ENCODE results near the gene ALDH2. TPM values are rescaled to one million over a fixed set of nuclear protein-coding genes. Genes with fewer than 3 reads are reported as not detected.
A peak's percentile ranks its signal among the peaks of the same experiment; 100 is the strongest.

Gene ALDH2
- total and polyA plus RNA-seq, 2 of the 8 experiments (the other 6 are each of a cell fraction or from before 2014, with no cell fraction given), result 25.4 to 43.8 TPM

GRCh38 chr12:111841236-111841749, 74.6 kb downstream of the ALDH2 start:
- no peak for FAIRE-seq

More at GRCh38 chr12:111841236-111841749, 74.6 kb downstream of the ALDH2 start:
- Histone ChIP-seq H3K56ac (replicated peaks; ENCODE audit: insufficient read length, low read depth, low read length) (no peak overlapping the region), H3K9me3 (ENCODE audit: insufficient read depth in 2 of 2, low read depth in 1 of 2, low read length in 1 of 2) (no peaks in the 10 kb centered on the region), H3K27ac (ENCODE audit: low read depth, low read length) (peak overlapping the region; percentile 99), H3K79me2 (ENCODE audit: control insufficient read depth in 1 of 2, insufficient read depth in 2 of 2, low read length in 2 of 2) (peaks cover 29 to 66% of the 10 kb centered on the region in 2 experiments), H3K4me2 (ENCODE audit: insufficient read depth in 1 of 2, low read depth in 2 of 2, low read length in 2 of 2) (peak overlapping the region; percentile 72 to 87), H3K4me1 (replicated peaks in 1 of 4; ENCODE audit: control insufficient read depth in 3 of 4, insufficient read depth in 4 of 4, low read length in 3 of 4) (no peaks in the 10 kb centered on the region; a peak in 2 of 7 replicates), H2BK15ac (ENCODE audit: low read length) (no peak overlapping the region), H2BK20ac (ENCODE audit: low read length) (no peak overlapping the region), H4K20me1 (replicated peaks in 1 of 2; ENCODE audit: control insufficient read depth in 1 of 2, insufficient read depth in 2 of 2, low read length in 2 of 2) (peaks cover 0 to 9% of the 10 kb centered on the region in 2 experiments), H2BK5ac (ENCODE audit: low read depth, low read length) (peak overlapping the region; percentile 93; the same call in 1 of the 2 replicates), H3K9ac (replicated peaks in 1 of 4; ENCODE audit: extremely low read depth in 1 of 4, low read depth in 3 of 4, low read length in 3 of 4) (peak overlapping the region; percentile 98 to 100 (median 98)), H4K8ac (ENCODE audit: extremely low read depth, insufficient read depth, low read length) (no peak overlapping the region; the same call in 1 of the 2 replicates), H3K79me1 (ENCODE audit: low read depth, low read length) (peaks cover 5% of the 10 kb centered on the region), H2AFZ (ENCODE audit: low read length) (peak overlapping the region; percentile 13), H2BK12ac (ENCODE audit: low read depth, low read length) (no peak overlapping the region), H3K27me3 (replicated peaks in 1 of 4; ENCODE audit: control insufficient read depth in 3 of 4, extremely low read depth in 1 of 4, insufficient read depth in 3 of 4, low read length in 3 of 4) (no peaks in the 10 kb centered on the region), H3K23me2 (ENCODE audit: low read depth, low read length) (peaks cover 6% of the 10 kb centered on the region), H4K5ac (ENCODE audit: insufficient read length, low read depth, low read length) (peak overlapping the region; percentile 77), H3K4ac (replicated peaks; ENCODE audit: insufficient read length, low read depth, low read length) (no peak overlapping the region), H4K91ac (replicated peaks; ENCODE audit: insufficient read length, low read length) (peak overlapping the region; percentile 4), H3K18ac (ENCODE audit: extremely low read depth, low read length) (no peak overlapping the region), H3K36me3 (ENCODE audit: control insufficient read depth in 2 of 4, insufficient read depth in 4 of 4, low read length in 3 of 4) (peaks cover 2 to 11% (median 5%) of the 10 kb centered on the region in 4 experiments; a peak in 3 of 8 replicates), H3K23ac (ENCODE audit: insufficient read length) (no peak overlapping the region), H3K14ac (ENCODE audit: insufficient read length) (no peak overlapping the region), H2BK120ac (replicated peaks; ENCODE audit: low read depth, low read length) (no peak overlapping the region), H3K4me3 (ENCODE audit: extremely low read depth in 1 of 4, insufficient read depth in 2 of 4, low read depth in 3 of 4, low read length in 4 of 4) (peak overlapping the region; percentile 75 to 94 (median 86)), H2AK5ac (ENCODE audit: low read depth, low read length) (0 out of 2 replicates have a peak overlapping the region, but pooled peaks have one; percentile 6)
- POLR2A ChIA-PET (ENCODE audit: partially characterized antibody), result interaction anchor here (0.9 to 3.6 kb wide), 19 partner anchors 10 to 179 kb away, joined by 3 to 40 read pairs (median 6); partner anchors contain the start of genes ALDH2, ERP29 and TMEM116
- CTCF ChIA-PET (ENCODE audit: partially characterized antibody), result interaction anchor here (0.7 to 3.4 kb wide), 8 partner anchors 11 to 180 kb away, joined by 3 to 10 read pairs (median 3); partner anchors contain the start of genes ERP29 and TMEM116
- no peak for DNase-seq (ENCODE audit: low read depth in 1 of 2, low spot score in 2 of 2)
- WGBS, 2 experiments (ENCODE audit: extremely low coverage in 1 of 2, insufficient coverage in 1 of 2, insufficient read length in 1 of 2, insufficient replicate concordance in 2 of 2, low coverage in 1 of 2, low lambda C conversion rate in 2 of 2, missing lambda C conversion rate in 1 of 2), result 4% methylated on average over 13 of the region's 13 CpGs; no CpG with 5 or more reads in 1 of the 2 experiments
- TF ChIP-seq SIRT6 (IDR thresholded peaks at IDR 0.05; ENCODE audit: low read length) (no peak), EP300 (IDR thresholded peaks at IDR 0.05; ENCODE audit: borderline replicate concordance in 1 of 2, low read depth in 2 of 2, low read length in 2 of 2) (no peak), ATF2 (IDR thresholded peaks at IDR 0.05; ENCODE audit: low read length) (no peak), FOSL1 (IDR thresholded peaks at IDR 0.05; ENCODE audit: insufficient read depth, low read depth, low read length) (no peak), EGR1 (IDR thresholded peaks at IDR 0.05; ENCODE audit: borderline replicate concordance, low read depth, low read length) (no peak)
